Measurements from ENCODE around the gene PSME1. TPM values are rescaled to one million over a fixed set of nuclear protein-coding genes. Genes with fewer than 3 reads are reported as not detected.
A peak's percentile ranks its signal among the peaks of the same experiment; 100 is the strongest.

Gene PSME1
- total and polyA plus RNA-seq, 2 of the 13 experiments (the other 11 are each of a cell fraction or from before 2014, with no cell fraction given), result 159 to 608 TPM

GRCh38 chr14:24160850-24161804 is 25.1 kb downstream of the PSME1 start, which contains the start of gene IRF9 (continued):
- TF ChIP-seq ZUFSP (CRISPR knock-in tag; IDR thresholded peaks at IDR 0.05; ENCODE audit: borderline replicate concordance) (no peak), MXD1 (CRISPR knock-in tag; IDR thresholded peaks at IDR 0.05) (peak; percentile 56; the same call in 1 of the 2 replicates), ZMYM4 (CRISPR knock-in tag; IDR thresholded peaks at IDR 0.05) (peak; percentile 98), CEBPB (IDR thresholded peaks at IDR 0.05; ENCODE audit: borderline replicate concordance, low read depth, low read length) (no peak; the same call in 1 of the 2 replicates), YEATS2 (CRISPR knock-in tag; IDR thresholded peaks at IDR 0.05; ENCODE audit: borderline replicate concordance) (peak; percentile 98), ZNF562 (CRISPR knock-in tag; IDR thresholded peaks at IDR 0.05; ENCODE audit: borderline replicate concordance) (no peak), TRIM24 (CRISPR knock-in tag; IDR thresholded peaks at IDR 0.05) (no peak), TBX3 (IDR thresholded peaks at IDR 0.05; ENCODE audit: borderline replicate concordance) (no peak), KLF9 (CRISPR knock-in tag; IDR thresholded peaks at IDR 0.05; ENCODE audit: low read depth) (peak; percentile 98), ZNF501 (CRISPR knock-in tag; IDR thresholded peaks at IDR 0.05) (peak; percentile 99), MEF2D (CRISPR knock-in tag; IDR thresholded peaks at IDR 0.05) (peak; percentile 98), ZMYM3 (CRISPR knock-in tag; IDR thresholded peaks at IDR 0.05) (peak; percentile 81), SRSF9 (IDR thresholded peaks at IDR 0.05; ENCODE audit: borderline replicate concordance, insufficient read depth, low read depth, low read length, poor library complexity, severe bottlenecking) (no peak)
- TF ChIP-seq, protein P1, sequence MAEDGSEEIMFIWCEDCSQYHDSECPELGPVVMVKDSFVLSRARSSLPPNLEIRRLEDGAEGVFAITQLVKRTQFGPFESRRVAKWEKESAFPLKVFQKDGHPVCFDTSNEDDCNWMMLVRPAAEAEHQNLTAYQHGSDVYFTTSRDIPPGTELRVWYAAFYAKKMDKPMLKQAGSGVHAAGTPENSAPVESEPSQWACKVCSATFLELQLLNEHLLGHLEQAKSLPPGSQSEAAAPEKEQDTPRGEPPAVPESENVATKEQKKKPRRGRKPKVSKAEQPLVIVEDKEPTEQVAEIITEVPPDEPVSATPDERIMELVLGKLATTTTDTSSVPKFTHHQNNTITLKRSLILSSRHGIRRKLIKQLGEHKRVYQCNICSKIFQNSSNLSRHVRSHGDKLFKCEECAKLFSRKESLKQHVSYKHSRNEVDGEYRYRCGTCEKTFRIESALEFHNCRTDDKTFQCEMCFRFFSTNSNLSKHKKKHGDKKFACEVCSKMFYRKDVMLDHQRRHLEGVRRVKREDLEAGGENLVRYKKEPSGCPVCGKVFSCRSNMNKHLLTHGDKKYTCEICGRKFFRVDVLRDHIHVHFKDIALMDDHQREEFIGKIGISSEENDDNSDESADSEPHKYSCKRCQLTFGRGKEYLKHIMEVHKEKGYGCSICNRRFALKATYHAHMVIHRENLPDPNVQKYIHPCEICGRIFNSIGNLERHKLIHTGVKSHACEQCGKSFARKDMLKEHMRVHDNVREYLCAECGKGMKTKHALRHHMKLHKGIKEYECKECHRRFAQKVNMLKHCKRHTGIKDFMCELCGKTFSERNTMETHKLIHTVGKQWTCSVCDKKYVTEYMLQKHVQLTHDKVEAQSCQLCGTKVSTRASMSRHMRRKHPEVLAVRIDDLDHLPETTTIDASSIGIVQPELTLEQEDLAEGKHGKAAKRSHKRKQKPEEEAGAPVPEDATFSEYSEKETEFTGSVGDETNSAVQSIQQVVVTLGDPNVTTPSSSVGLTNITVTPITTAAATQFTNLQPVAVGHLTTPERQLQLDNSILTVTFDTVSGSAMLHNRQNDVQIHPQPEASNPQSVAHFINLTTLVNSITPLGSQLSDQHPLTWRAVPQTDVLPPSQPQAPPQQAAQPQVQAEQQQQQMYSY (CRISPR knock-in tag; IDR thresholded peaks at IDR 0.05), result peak; percentile 71; the same call in 1 of the 2 replicates
- TF ChIP-seq, protein P2, sequence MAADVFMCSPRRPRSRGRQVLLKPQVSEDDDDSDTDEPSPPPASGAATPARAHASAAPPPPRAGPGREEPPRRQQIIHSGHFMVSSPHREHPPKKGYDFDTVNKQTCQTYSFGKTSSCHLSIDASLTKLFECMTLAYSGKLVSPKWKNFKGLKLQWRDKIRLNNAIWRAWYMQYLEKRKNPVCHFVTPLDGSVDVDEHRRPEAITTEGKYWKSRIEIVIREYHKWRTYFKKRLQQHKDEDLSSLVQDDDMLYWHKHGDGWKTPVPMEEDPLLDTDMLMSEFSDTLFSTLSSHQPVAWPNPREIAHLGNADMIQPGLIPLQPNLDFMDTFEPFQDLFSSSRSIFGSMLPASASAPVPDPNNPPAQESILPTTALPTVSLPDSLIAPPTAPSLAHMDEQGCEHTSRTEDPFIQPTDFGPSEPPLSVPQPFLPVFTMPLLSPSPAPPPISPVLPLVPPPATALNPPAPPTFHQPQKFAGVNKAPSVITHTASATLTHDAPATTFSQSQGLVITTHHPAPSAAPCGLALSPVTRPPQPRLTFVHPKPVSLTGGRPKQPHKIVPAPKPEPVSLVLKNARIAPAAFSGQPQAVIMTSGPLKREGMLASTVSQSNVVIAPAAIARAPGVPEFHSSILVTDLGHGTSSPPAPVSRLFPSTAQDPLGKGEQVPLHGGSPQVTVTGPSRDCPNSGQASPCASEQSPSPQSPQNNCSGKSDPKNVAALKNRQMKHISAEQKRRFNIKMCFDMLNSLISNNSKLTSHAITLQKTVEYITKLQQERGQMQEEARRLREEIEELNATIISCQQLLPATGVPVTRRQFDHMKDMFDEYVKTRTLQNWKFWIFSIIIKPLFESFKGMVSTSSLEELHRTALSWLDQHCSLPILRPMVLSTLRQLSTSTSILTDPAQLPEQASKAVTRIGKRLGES (CRISPR knock-in tag; IDR thresholded peaks at IDR 0.05; ENCODE audit: borderline replicate concordance), result peak; percentile 68; the same call in 1 of the 2 replicates
- TF ChIP-seq, protein P3, sequence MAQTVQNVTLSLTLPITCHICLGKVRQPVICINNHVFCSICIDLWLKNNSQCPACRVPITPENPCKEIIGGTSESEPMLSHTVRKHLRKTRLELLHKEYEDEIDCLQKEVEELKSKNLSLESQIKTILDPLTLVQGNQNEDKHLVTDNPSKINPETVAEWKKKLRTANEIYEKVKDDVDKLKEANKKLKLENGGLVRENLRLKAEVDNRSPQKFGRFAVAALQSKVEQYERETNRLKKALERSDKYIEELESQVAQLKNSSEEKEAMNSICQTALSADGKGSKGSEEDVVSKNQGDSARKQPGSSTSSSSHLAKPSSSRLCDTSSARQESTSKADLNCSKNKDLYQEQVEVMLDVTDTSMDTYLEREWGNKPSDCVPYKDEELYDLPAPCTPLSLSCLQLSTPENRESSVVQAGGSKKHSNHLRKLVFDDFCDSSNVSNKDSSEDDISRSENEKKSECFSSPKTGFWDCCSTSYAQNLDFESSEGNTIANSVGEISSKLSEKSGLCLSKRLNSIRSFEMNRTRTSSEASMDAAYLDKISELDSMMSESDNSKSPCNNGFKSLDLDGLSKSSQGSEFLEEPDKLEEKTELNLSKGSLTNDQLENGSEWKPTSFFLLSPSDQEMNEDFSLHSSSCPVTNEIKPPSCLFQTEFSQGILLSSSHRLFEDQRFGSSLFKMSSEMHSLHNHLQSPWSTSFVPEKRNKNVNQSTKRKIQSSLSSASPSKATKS (CRISPR knock-in tag; IDR thresholded peaks at IDR 0.05), result peak; percentile 99

Measured in HepG2 (cell line).